HT-29 (cell line): ENCODE measurements around the gene TNFAIP1. TPM values are rescaled to one million over a fixed set of nuclear protein-coding genes. Genes with fewer than 3 reads are reported as not detected.
"Not testable (repeated sequence)": the region's sequence is repeated elsewhere in the genome, so short reads cannot be mapped to it uniquely, and the experiment has no call there.

Source experiments
- DNase-seq: peaks from one replicate; pipeline ENCODE4 v3.0.0-alpha.2; 2015; ENCODE audit warnings: low spot score
- total RNA-seq: library from RNA; depleted of rRNA; stranded (reverse); fragments of >200 nt; shearing (Covaris generic); gene quantifications from 2 replicates; pipeline ENCODE4 v1.2.3, GENCODE V29; 2014

Gene TNFAIP1
- total RNA-seq, 1 experiment from 2014 or later, result 36.8 TPM

- DNase-seq, result no peak
These were observed 10.8 kb upstream of the TNFAIP1 start for GRCh38 chr17:28324781-28325180.

- DNase-seq, result no peak
These were observed 10.3 kb upstream of the TNFAIP1 start for GRCh38 chr17:28325211-28325610.

GRCh38 chr17:28326114-28326513 is 9.4 kb upstream of the TNFAIP1 start:
- DNase-seq, result peak; percentile 80

GRCh38 chr17:28327031-28327607 is 8.4 kb upstream of the TNFAIP1 start:
- no peak for DNase-seq

GRCh38 chr17:28327709-28328108 is 7.9 kb upstream of the TNFAIP1 start:
- DNase-seq, result peak; percentile 31

GRCh38 chr17:28328325-28328724 is 7.2 kb upstream of the TNFAIP1 start:
- DNase-seq, result no peak

GRCh38 chr17:28330671-28331070 is 4.9 kb upstream of the TNFAIP1 start:
- DNase-seq, result no peak

GRCh38 chr17:28331891-28332420 is 3.6 kb upstream of the TNFAIP1 start:
- no peak for DNase-seq

GRCh38 chr17:28333083-28333746 is 2.3 kb upstream of the TNFAIP1 start:
- DNase-seq, result no peak

- no peak for DNase-seq
These were observed 1.4 kb upstream of the TNFAIP1 start for GRCh38 chr17:28334171-28334570.

- no peak for DNase-seq
These were observed 828 bp upstream of the TNFAIP1 start for GRCh38 chr17:28334666-28335200.

GRCh38 chr17:28335959-28336871 is 654 bp downstream of the TNFAIP1 start:
- DNase-seq, result peak; percentile 79

- DNase-seq, result no peak
These were observed 2.7 kb downstream of the TNFAIP1 start for GRCh38 chr17:28338056-28338768.

- not testable (repeated sequence) for DNase-seq
These were observed 3.2 kb downstream of the TNFAIP1 start for GRCh38 chr17:28338769-28339212.

GRCh38 chr17:28339431-28339830 is 3.9 kb downstream of the TNFAIP1 start:
- no peak for DNase-seq

- DNase-seq, result no peak
These were observed 4.8 kb downstream of the TNFAIP1 start for GRCh38 chr17:28340374-28340773.

GRCh38 chr17:28341516-28341915 is 6.0 kb downstream of the TNFAIP1 start:
- DNase-seq, result no peak

- DNase-seq, result no peak
These were observed 6.8 kb downstream of the TNFAIP1 start for GRCh38 chr17:28342313-28342712.

- no peak for DNase-seq
These were observed 8.0 kb downstream of the TNFAIP1 start for GRCh38 chr17:28343491-28343932.

GRCh38 chr17:28344011-28344410 is 8.4 kb downstream of the TNFAIP1 start:
- DNase-seq, result no peak

- no peak for DNase-seq
These were observed 8.9 kb downstream of the TNFAIP1 start for GRCh38 chr17:28344435-28344901.
